ENCODE measurements around the gene GRIN3A.

Gene GRIN3A

DNA sequence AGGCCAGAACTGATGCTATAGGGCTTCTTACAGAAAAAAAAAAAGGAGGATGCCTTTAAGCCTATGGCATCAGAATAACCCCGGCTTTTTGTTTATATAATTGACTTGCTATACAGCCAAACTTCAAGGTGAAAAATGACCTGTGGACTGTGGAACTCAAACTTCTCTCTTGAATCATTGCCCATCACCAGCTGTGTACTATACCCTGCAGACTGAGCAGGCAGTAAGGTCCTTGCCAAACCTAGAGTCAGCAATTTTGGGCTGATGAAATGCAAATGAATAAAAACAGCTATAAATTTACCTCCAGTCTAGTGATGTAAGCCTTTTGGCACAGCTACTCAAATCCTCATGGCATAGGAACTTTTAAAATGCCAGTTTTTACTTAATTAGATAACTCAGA, 99.1 kb downstream of the GRIN3A start:
- no peaks in the 10 kb centered on the region for H3K79me2 ChIP-seq (ENCODE audit: control insufficient read depth, insufficient read depth, low read length)
- no peak overlapping the region for H3K4ac ChIP-seq (ENCODE audit: low read depth, low read length)
- H4K5ac ChIP-seq (ENCODE audit: low read length) = no peak overlapping the region
- H3K27me3 ChIP-seq (ENCODE audit: insufficient read depth, low read length, poor library complexity) = no peaks in the 10 kb centered on the region
- DNase-seq = no peak
- no peaks in the 10 kb centered on the region for H3K4me1 ChIP-seq (ENCODE audit: control insufficient read depth, low read depth, low read length)
- H2BK15ac ChIP-seq (replicated peaks; ENCODE audit: low read depth) = no peak overlapping the region
- H3K27ac ChIP-seq (ENCODE audit: low read depth, low read length) = no peak overlapping the region
- no peak overlapping the region for H2AK5ac ChIP-seq (ENCODE audit: low read length)
- H3K4me2 ChIP-seq (ENCODE audit: low read length) = no peak overlapping the region
- no peak overlapping the region for H2BK120ac ChIP-seq (ENCODE audit: low read depth, low read length)
- no peak overlapping the region for H4K8ac ChIP-seq (ENCODE audit: low read depth, low read length)
- H3K23ac ChIP-seq (ENCODE audit: low read length) = no peak overlapping the region
- no CpG with 5 or more reads among the region's 1 CpG for WGBS (ENCODE audit: extremely low coverage, insufficient coverage, low lambda C conversion rate)
- no peaks in the 10 kb centered on the region for H3K79me1 ChIP-seq (ENCODE audit: low read length)
- H2BK5ac ChIP-seq (ENCODE audit: low read length) = no peak overlapping the region
- no peaks in the 10 kb centered on the region for H3K36me3 ChIP-seq (ENCODE audit: control insufficient read depth, insufficient read depth, low read length)
- H3K56ac ChIP-seq (ENCODE audit: low read length) = no peak overlapping the region
- no peak overlapping the region for H3K18ac ChIP-seq (ENCODE audit: low read length)
- no peak overlapping the region for H3K9ac ChIP-seq (ENCODE audit: low read length)
- no peak overlapping the region for H3K4me3 ChIP-seq (ENCODE audit: low read length)

DNA sequence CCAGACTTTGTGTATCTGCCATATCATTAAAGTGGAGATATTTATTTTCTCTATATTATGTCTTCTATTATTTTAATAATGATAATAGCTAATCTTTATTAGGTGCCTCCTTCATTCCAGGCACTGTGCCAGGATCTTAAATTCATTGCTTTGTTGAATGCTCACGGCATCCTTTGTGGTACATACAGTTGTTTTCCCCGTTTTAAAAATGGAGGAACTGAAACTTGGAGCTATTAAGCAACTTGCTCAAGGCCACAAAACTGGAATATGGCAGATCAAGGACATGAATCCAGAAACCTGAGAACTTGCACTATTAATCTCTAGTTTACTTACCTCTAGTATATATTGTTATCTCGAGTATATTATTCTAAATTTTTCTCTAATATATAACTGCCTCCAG, 102.2 kb downstream of the GRIN3A start:
- H3K4me3 ChIP-seq (ENCODE audit: low read length) = no peak overlapping the region
- WGBS (ENCODE audit: extremely low coverage, insufficient coverage, low lambda C conversion rate) = 100% methylated on average over 1 of the region's 3 CpGs
- H3K36me3 ChIP-seq (ENCODE audit: control insufficient read depth, insufficient read depth, low read length) = no peaks in the 10 kb centered on the region
- H2BK120ac ChIP-seq (ENCODE audit: low read depth, low read length) = no peak overlapping the region
- H3K27ac ChIP-seq (ENCODE audit: low read depth, low read length) = no peak overlapping the region
- H3K79me1 ChIP-seq (ENCODE audit: low read length) = no peaks in the 10 kb centered on the region
- H3K18ac ChIP-seq (ENCODE audit: low read length) = no peak overlapping the region
- H3K4ac ChIP-seq (ENCODE audit: low read depth, low read length) = no peak overlapping the region
- H3K56ac ChIP-seq (ENCODE audit: low read length) = no peak overlapping the region
- H3K27me3 ChIP-seq (ENCODE audit: insufficient read depth, low read length, poor library complexity) = no peaks in the 10 kb centered on the region
- no peak overlapping the region for H4K8ac ChIP-seq (ENCODE audit: low read depth, low read length)
- no peak overlapping the region for H2BK15ac ChIP-seq (replicated peaks; ENCODE audit: low read depth)
- no peak overlapping the region for H4K5ac ChIP-seq (ENCODE audit: low read length)
- no peak overlapping the region for H2BK5ac ChIP-seq (ENCODE audit: low read length)
- no peak for DNase-seq
- no peaks in the 10 kb centered on the region for H3K4me1 ChIP-seq (ENCODE audit: control insufficient read depth, low read depth, low read length)
- no peak overlapping the region for H3K9ac ChIP-seq (ENCODE audit: low read length)
- no peak overlapping the region for H3K4me2 ChIP-seq (ENCODE audit: low read length)
- H2AK5ac ChIP-seq (ENCODE audit: low read length) = no peak overlapping the region
- no peak overlapping the region for H3K23ac ChIP-seq (ENCODE audit: low read length)
- H3K79me2 ChIP-seq (ENCODE audit: control insufficient read depth, insufficient read depth, low read length) = no peaks in the 10 kb centered on the region

DNA sequence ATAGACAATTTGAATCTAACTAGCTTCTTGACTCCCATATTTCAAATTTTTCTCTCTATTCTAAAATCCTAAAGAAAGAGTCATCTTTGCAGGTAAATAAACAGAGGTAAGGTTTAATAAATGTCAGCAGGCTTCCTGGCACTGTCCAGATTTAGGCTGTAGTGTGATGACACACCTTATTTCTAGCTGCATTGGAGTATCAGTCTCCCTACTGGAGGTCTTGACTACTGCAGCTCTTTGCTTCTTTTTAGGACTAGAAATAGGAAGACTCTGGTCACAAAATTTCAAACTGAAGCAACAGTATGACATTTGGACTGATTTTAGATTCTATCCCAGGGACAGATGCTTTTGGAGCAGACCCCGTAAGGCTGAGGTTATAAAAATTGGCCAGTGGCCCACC, 103.0 kb downstream of the GRIN3A start:
- no peak overlapping the region for H3K18ac ChIP-seq (ENCODE audit: low read length)
- H2AK5ac ChIP-seq (ENCODE audit: low read length) = no peak overlapping the region
- no peaks in the 10 kb centered on the region for H3K79me2 ChIP-seq (ENCODE audit: control insufficient read depth, insufficient read depth, low read length)
- no peak overlapping the region for H3K27ac ChIP-seq (ENCODE audit: low read depth, low read length)
- no peaks in the 10 kb centered on the region for H3K36me3 ChIP-seq (ENCODE audit: control insufficient read depth, insufficient read depth, low read length)
- H3K23ac ChIP-seq (ENCODE audit: low read length) = no peak overlapping the region
- no peaks in the 10 kb centered on the region for H3K4me1 ChIP-seq (ENCODE audit: control insufficient read depth, low read depth, low read length)
- H4K5ac ChIP-seq (ENCODE audit: low read length) = no peak overlapping the region
- no peak overlapping the region for H2BK15ac ChIP-seq (replicated peaks; ENCODE audit: low read depth)
- H3K4ac ChIP-seq (ENCODE audit: low read depth, low read length) = no peak overlapping the region
- no peak overlapping the region for H3K4me3 ChIP-seq (ENCODE audit: low read length)
- no peaks in the 10 kb centered on the region for H3K27me3 ChIP-seq (ENCODE audit: insufficient read depth, low read length, poor library complexity)
- H4K8ac ChIP-seq (ENCODE audit: low read depth, low read length) = no peak overlapping the region
- H2BK5ac ChIP-seq (ENCODE audit: low read length) = no peak overlapping the region
- H3K9ac ChIP-seq (ENCODE audit: low read length) = no peak overlapping the region
- no peaks in the 10 kb centered on the region for H3K79me1 ChIP-seq (ENCODE audit: low read length)
- no CpG with 5 or more reads among the region's 1 CpG for WGBS (ENCODE audit: extremely low coverage, insufficient coverage, low lambda C conversion rate)
- DNase-seq = no peak
- H2BK120ac ChIP-seq (ENCODE audit: low read depth, low read length) = no peak overlapping the region
- no peak overlapping the region for H3K56ac ChIP-seq (ENCODE audit: low read length)
- no peak overlapping the region for H3K4me2 ChIP-seq (ENCODE audit: low read length)

DNA sequence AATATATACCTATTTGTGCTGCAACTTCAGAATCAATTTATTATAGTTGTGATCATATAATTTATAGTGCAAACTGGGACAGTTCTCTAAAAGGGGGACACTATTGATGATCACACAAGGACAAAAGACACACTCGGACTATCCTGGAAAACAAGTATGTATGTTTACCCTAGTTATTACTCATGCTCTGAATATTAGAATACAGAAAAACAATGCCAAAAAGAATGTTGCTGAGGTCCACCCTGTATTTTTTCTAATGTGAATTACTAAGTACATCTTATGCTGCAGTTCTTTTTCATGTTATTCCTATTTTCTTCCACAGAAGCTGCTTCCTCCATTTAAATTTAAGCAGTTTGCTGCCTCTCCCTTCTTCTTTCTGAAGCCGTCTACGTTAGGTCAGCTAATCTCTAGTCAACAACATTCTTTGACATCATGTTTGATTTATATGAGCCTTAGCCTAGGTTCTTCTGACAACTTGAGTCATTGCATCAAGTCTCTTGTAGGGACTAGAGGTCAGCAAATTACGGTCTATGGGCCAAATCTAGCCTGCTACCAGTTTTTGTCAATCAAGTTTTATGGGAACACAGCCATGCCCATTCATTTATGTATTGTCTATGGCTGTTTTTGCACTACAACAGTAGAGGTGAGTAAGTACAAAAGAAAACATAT, 103.6 kb downstream of the GRIN3A start:
- Histone ChIP-seq H2BK120ac (ENCODE audit: low read depth, low read length) (no peak overlapping the region), H2BK5ac (ENCODE audit: low read length) (no peak overlapping the region), H3K56ac (ENCODE audit: low read length) (no peak overlapping the region), H4K5ac (ENCODE audit: low read length) (no peak overlapping the region), H3K9ac (ENCODE audit: low read length) (no peak overlapping the region), H3K79me1 (ENCODE audit: low read length) (no peaks in the 10 kb centered on the region), H3K27ac (ENCODE audit: low read depth, low read length) (no peak overlapping the region), H3K79me2 (ENCODE audit: control insufficient read depth, insufficient read depth, low read length) (no peaks in the 10 kb centered on the region), H3K27me3 (ENCODE audit: insufficient read depth, low read length, poor library complexity) (no peaks in the 10 kb centered on the region), H3K4me2 (ENCODE audit: low read length) (no peak overlapping the region), H3K23ac (ENCODE audit: low read length) (no peak overlapping the region), H2BK15ac (replicated peaks; ENCODE audit: low read depth) (no peak overlapping the region), H3K18ac (ENCODE audit: low read length) (no peak overlapping the region), H4K8ac (ENCODE audit: low read depth, low read length) (no peak overlapping the region), H2AK5ac (ENCODE audit: low read length) (no peak overlapping the region), H3K36me3 (ENCODE audit: control insufficient read depth, insufficient read depth, low read length) (no peaks in the 10 kb centered on the region), H3K4me1 (ENCODE audit: control insufficient read depth, low read depth, low read length) (no peaks in the 10 kb centered on the region), H3K4me3 (ENCODE audit: low read length) (no peak overlapping the region), H3K4ac (ENCODE audit: low read depth, low read length) (no peak overlapping the region)
- no peak for DNase-seq
- no CpG with 5 or more reads among the region's 4 CpGs for WGBS (ENCODE audit: extremely low coverage, insufficient coverage, low lambda C conversion rate)

DNA sequence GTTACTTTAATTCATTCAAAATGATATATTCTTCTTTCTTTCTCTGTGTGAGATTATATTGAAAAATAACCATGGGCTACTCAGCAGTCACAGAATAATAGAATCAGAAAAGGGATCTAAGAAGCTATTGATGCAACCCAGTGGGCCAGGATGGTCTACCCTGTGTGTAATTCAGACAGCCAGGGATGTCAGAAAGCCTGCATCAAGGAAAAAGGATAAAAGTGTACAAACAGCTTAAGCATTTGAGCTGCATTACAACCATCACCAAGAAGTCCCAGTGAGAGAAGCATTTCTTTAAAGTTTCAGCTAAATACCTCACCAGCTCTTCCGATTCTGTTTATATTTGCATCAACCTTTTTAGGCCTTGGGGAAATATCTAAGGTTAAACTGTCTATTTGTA, 105.8 kb downstream of the GRIN3A start:
- H4K8ac ChIP-seq (ENCODE audit: low read depth, low read length) = no peak overlapping the region
- H3K56ac ChIP-seq (ENCODE audit: low read length) = no peak overlapping the region
- no peaks in the 10 kb centered on the region for H3K79me2 ChIP-seq (ENCODE audit: control insufficient read depth, insufficient read depth, low read length)
- no peak overlapping the region for H2AK5ac ChIP-seq (ENCODE audit: low read length)
- H3K4me3 ChIP-seq (ENCODE audit: low read length) = no peak overlapping the region
- H2BK15ac ChIP-seq (replicated peaks; ENCODE audit: low read depth) = no peak overlapping the region
- no peak for DNase-seq
- WGBS (ENCODE audit: extremely low coverage, insufficient coverage, low lambda C conversion rate) = no CpG with 5 or more reads among the region's 1 CpG
- H3K23ac ChIP-seq (ENCODE audit: low read length) = no peak overlapping the region
- no peak overlapping the region for H3K9ac ChIP-seq (ENCODE audit: low read length)
- H3K4me1 ChIP-seq (ENCODE audit: control insufficient read depth, low read depth, low read length) = no peaks in the 10 kb centered on the region
- no peak overlapping the region for H3K4ac ChIP-seq (ENCODE audit: low read depth, low read length)
- H4K5ac ChIP-seq (ENCODE audit: low read length) = no peak overlapping the region
- no peak overlapping the region for H2BK120ac ChIP-seq (ENCODE audit: low read depth, low read length)
- H3K36me3 ChIP-seq (ENCODE audit: control insufficient read depth, insufficient read depth, low read length) = no peaks in the 10 kb centered on the region
- H3K27me3 ChIP-seq (ENCODE audit: insufficient read depth, low read length, poor library complexity) = no peaks in the 10 kb centered on the region
- no peak overlapping the region for H2BK5ac ChIP-seq (ENCODE audit: low read length)
- H3K27ac ChIP-seq (ENCODE audit: low read depth, low read length) = no peak overlapping the region
- no peak overlapping the region for H3K4me2 ChIP-seq (ENCODE audit: low read length)
- no peak overlapping the region for H3K18ac ChIP-seq (ENCODE audit: low read length)
- no peaks in the 10 kb centered on the region for H3K79me1 ChIP-seq (ENCODE audit: low read length)

DNA sequence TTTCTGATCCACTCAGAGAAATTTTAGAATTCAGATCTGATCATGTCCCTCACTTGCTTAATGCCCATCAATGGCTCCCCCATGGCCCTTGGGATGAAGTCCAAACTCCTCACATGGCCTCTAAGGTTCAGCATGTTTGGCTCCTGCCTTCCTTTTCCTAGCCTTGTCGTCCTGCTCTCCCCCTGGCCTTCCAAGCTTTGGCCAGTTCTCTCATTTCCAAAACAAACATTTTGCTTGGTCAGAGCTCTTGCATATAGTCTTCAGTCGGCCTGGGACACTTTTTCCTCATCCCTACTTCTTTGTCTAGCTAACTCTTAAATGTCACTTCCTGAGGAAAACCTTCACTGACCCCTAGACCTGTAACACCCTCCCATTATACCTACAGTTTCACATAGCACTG, 106.6 kb downstream of the GRIN3A start:
- H3K4me1 ChIP-seq (ENCODE audit: control insufficient read depth, low read depth, low read length) = no peaks in the 10 kb centered on the region
- no peak overlapping the region for H3K9ac ChIP-seq (ENCODE audit: low read length)
- H3K79me2 ChIP-seq (ENCODE audit: control insufficient read depth, insufficient read depth, low read length) = no peaks in the 10 kb centered on the region
- H2BK15ac ChIP-seq (replicated peaks; ENCODE audit: low read depth) = no peak overlapping the region
- H3K27me3 ChIP-seq (ENCODE audit: insufficient read depth, low read length, poor library complexity) = no peaks in the 10 kb centered on the region
- no CpG with 5 or more reads among the region's 2 CpGs for WGBS (ENCODE audit: extremely low coverage, insufficient coverage, low lambda C conversion rate)
- no peak overlapping the region for H3K18ac ChIP-seq (ENCODE audit: low read length)
- H3K4me3 ChIP-seq (ENCODE audit: low read length) = no peak overlapping the region
- H3K4ac ChIP-seq (ENCODE audit: low read depth, low read length) = no peak overlapping the region
- no peaks in the 10 kb centered on the region for H3K36me3 ChIP-seq (ENCODE audit: control insufficient read depth, insufficient read depth, low read length)
- H3K79me1 ChIP-seq (ENCODE audit: low read length) = no peaks in the 10 kb centered on the region
- H3K4me2 ChIP-seq (ENCODE audit: low read length) = no peak overlapping the region
- no peak overlapping the region for H4K5ac ChIP-seq (ENCODE audit: low read length)
- H2AK5ac ChIP-seq (ENCODE audit: low read length) = no peak overlapping the region
- H3K56ac ChIP-seq (ENCODE audit: low read length) = no peak overlapping the region
- no peak overlapping the region for H3K27ac ChIP-seq (ENCODE audit: low read depth, low read length)
- H3K23ac ChIP-seq (ENCODE audit: low read length) = no peak overlapping the region
- no peak overlapping the region for H2BK5ac ChIP-seq (ENCODE audit: low read length)
- DNase-seq = no peak
- no peak overlapping the region for H4K8ac ChIP-seq (ENCODE audit: low read depth, low read length)
- H2BK120ac ChIP-seq (ENCODE audit: low read depth, low read length) = no peak overlapping the region
